Fibroblast of mammary gland (primary cell): Measurements from ENCODE around the gene CSTPP1.
A peak's percentile ranks its signal among the peaks of the same experiment; 100 is the strongest.

Source experiments
- DNase-seq: peaks from one replicate; pipeline ENCODE4 v3.0.0-alpha.2; 2010; ENCODE audit warnings: low read depth
- H3K4me3 ChIP-seq: 2 replicates; pipeline ENCODE4 v1.5.1; 2011; ENCODE audit warnings: low read depth, mild to moderate bottlenecking, low read length, moderate library complexity; ENCODE audit not compliant: control insufficient read depth
- TF ChIP-seq, protein P1 (sequence below): conservative IDR thresholded peaks from 2 replicates; pipeline ENCODE4 v1.5.1; 2011; ENCODE audit warnings: low read depth, low read length, inconsistent platforms; ENCODE audit not compliant: control insufficient read depth, insufficient read depth

The CSTPP1 gene

DNA sequence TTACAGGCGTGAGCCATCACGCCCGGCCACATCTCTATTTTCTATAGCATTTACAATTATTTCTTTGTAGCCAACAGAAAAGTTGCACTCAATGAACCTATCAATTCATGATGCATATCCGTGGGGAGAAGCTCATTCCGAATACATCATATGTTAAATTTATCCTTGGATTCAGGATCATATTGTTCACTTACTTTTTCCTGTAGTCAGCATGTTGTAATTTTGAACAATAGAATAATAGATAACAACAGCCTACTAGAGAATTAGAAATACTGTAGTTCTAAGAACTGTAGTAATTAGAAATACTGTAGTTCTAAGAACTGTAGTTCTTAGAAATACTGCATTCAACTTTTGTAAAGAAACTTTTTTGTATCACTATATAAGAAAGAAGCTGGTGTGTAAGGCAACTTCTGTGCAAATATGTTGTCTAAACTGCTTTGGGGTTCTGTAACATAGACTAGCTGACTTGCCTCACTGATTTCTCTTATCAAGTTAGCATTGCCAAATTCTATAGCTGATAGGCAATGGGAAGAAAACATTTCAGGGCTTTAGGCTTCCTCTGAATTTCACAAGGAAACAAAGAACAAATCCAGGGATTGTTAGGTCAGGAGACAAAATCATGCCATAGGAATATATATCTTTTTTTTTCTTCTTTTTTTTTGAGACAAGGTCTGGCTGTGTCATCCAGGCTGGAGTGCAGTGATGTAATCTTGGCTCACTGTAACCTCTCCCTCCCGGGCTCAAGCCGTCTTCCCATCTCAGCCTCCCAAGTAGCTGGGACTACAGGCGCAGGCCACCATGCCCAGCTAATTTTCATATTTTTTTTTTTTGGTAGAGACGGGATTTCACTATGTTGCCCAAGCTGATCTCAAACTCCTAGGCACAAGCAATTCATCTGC is 91.9 kb downstream of the CSTPP1 start:
- TF ChIP-seq, protein P1, sequence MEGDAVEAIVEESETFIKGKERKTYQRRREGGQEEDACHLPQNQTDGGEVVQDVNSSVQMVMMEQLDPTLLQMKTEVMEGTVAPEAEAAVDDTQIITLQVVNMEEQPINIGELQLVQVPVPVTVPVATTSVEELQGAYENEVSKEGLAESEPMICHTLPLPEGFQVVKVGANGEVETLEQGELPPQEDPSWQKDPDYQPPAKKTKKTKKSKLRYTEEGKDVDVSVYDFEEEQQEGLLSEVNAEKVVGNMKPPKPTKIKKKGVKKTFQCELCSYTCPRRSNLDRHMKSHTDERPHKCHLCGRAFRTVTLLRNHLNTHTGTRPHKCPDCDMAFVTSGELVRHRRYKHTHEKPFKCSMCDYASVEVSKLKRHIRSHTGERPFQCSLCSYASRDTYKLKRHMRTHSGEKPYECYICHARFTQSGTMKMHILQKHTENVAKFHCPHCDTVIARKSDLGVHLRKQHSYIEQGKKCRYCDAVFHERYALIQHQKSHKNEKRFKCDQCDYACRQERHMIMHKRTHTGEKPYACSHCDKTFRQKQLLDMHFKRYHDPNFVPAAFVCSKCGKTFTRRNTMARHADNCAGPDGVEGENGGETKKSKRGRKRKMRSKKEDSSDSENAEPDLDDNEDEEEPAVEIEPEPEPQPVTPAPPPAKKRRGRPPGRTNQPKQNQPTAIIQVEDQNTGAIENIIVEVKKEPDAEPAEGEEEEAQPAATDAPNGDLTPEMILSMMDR: no peak
- no peak overlapping the region for H3K4me3 ChIP-seq
- peak; percentile 47 for DNase-seq

DNA sequence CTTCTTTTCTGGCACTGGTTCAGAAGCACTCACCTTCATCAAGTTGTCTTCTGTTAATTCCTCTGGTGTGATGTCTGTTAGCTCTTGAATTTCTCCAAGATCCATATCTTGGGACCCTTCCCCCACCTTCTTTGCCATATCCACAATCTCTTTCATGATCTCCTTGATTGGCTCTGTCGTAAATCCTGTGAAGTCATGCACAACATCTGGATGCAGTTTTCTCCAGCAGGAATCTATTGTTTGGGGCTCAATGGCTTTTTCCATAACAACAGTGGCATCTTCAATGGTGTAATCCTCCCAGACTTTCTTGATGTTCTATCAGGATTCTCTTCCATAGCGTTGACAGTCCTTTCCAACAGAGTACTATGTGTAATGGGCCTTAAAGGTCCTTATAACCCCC is 96.9 kb downstream of the CSTPP1 start:
- H3K4me3 ChIP-seq: no peak overlapping the region
- DNase-seq: peak; percentile 20
- TF ChIP-seq, protein P1: no peak

DNA sequence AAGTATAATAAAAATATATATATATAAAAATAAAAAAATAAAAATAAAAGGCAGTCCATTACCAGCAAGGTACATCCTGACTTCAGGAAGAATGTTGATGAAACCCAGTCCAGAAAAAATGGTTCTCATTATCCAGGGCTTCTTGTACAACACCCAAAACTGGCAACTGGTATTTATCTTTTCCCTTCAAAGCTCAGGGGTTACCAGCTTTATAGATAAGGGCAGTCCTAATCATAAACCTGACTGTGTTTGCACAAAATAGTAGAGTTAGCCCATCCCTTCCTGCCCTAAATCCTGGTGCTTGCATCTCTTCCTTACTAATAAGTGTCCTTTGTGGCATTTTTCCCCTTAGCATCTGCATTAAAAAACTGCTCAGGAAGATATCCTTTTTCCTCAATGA is 97.5 kb downstream of the CSTPP1 start:
- DNase-seq: no peak
- no peak overlapping the region for H3K4me3 ChIP-seq
- TF ChIP-seq, protein P1: no peak

DNA sequence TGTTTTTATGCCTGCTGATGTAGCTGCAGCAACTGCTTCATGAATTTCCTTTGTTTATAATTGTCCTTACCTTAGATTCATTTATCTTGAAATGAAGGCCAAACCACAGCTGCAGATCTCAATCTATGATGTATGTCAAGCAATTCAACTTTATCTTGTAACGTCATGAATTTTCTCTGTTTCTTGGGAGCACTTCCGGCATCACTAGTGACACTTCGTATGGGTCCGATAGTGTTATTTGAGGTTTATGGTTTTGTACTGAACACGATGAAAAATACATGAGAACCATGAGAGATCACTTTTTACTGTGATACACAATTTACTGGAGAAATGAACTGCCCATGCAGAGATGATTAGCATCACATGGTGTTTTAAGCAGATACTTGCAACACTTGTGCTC is 98.5 kb downstream of the CSTPP1 start:
- no peak overlapping the region for H3K4me3 ChIP-seq
- no peak for DNase-seq
- TF ChIP-seq, protein P1: no peak

DNA sequence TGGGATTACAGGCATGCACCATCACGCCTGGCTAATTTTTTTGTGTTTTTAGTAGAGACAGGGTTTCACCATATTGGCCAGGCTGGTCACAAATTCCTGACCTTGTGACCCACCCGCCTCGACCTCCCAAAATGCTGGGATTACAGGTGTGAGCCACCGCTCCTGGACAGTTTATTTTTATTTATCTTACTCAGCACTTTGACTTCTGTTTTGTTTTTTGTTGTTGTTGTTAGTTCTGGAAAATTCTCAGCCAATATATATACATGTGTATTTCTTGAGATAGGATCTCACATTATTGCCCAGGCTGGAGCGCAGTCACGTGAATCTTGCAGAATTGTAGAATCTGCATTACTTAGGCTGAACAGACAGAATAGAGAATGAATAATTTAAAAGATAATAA is 107.6 kb downstream of the CSTPP1 start:
- no peak overlapping the region for H3K4me3 ChIP-seq
- TF ChIP-seq, protein P1: no peak
- DNase-seq: no peak

DNA sequence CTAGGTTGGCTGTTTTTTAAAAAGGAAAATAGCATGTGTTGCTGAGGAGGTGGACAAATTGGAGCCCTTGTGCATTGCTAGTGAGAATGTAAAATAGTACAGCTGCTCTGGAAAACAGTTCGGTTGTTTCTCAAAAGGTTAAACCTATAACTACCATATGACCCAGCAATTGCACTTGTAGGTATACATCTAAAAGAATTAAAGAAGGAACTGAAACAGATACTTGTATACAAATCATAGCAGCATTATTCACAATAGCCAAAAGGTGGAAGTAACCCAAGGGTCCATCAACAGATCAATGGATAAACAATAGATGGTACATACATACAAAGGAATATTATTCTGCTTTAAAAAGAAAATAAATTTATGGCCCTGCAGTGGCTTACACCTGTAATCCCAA is 111.4 kb downstream of the CSTPP1 start:
- no peak overlapping the region for H3K4me3 ChIP-seq
- TF ChIP-seq, protein P1: no peak
- DNase-seq: no peak

DNA sequence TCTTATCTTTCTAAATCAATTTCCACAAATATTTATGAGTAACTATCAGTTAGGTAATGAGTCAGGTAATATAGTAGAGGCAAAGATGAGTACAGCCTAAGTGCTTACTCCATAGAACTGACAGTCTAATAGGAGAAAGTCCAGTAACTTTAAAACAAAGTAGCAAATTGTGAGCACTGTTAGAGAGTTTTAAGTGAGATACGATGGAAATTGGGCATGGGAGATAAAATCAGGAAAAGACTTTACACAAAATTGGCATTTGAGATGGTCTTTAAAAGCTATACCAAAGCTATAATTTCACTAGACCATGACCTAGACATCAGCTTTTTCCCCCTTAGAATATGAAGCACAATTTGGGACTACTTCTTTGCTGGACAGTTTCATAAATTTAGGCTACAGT is 113.7 kb downstream of the CSTPP1 start:
- TF ChIP-seq, protein P1: no peak
- H3K4me3 ChIP-seq: no peak overlapping the region
- DNase-seq: no peak
